Ammon's horn (tissue), 1 donor: Measurements from ENCODE around the gene LHFPL2.
"Not testable (repeated sequence)": the region's sequence is repeated elsewhere in the genome, so short reads cannot be mapped to it uniquely, and the experiment has no call there.

Experiments
- DNase-seq: peaks from one replicate; pipeline ENCODE4 v3.0.0-alpha.2; 2016; ENCODE audit warnings: low spot score

The LHFPL2 gene

GRCh38 chr5:78640662-78641474 lies 7.7 kb downstream of the LHFPL2 start:
- DNase-seq: no peak

GRCh38 chr5:78639791-78640190 lies 8.8 kb downstream of the LHFPL2 start:
- DNase-seq: no peak

DNA sequence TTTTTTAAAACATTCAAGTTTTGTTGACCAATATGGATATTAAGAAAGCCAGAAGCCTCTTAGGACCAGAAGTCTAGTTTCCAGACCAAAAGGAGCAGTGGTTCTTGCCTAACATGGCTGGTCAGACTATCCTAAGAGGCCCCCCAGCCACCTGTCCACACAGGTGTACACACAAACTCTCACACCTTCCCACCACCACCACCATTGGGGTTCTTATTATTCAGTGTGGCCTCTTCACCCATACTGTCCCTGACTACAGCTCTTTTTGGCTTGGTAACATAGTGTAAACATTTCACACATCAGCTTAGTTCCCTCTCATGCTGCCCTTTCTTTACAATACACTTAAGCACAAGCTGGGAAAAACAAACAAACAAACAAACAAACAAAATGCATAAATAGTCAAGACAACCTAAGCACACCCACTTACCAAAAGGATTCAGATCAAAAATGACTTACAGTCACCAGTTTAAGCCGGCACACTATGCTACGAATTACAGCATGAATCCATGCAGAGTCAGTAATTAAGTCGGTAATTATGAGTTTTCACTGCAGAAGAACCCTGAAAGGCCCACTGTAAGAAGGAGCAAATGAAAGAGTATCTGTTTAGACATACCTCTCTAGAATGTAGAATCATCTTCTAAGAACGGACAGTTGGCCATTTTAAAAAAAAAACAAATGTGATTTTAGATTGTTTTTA lies 9.5 kb downstream of the LHFPL2 start:
- DNase-seq: no peak

- DNase-seq: peak; percentile 59
These were observed 10.1 kb downstream of the LHFPL2 start for GRCh38 chr5:78638423-78638822.

DNA sequence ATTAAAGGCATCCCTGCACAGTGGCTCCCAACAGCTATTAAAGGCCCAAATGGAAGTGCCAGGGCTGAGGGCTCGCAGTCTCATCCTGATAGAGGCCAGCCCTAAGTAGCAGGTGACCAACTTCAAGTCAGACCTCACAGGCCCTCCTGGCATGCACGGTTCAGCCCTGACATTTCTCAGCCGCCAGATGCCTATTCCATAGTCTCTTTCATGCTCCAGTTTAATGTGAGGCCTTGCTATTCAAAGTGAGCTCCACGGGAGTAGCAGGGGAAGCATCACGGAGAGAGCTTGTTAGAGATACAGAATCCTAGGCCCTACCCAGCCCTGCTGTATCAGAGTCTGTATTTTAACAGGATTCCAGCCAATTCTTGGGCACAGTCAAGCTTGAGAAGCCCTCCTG lies 11.1 kb downstream of the LHFPL2 start:
- DNase-seq: no peak

GRCh38 chr5:78636682-78637081 lies 11.9 kb downstream of the LHFPL2 start:
- DNase-seq: no peak

- DNase-seq: no peak
These were observed 13.9 kb downstream of the LHFPL2 start for GRCh38 chr5:78634634-78635033.

DNA sequence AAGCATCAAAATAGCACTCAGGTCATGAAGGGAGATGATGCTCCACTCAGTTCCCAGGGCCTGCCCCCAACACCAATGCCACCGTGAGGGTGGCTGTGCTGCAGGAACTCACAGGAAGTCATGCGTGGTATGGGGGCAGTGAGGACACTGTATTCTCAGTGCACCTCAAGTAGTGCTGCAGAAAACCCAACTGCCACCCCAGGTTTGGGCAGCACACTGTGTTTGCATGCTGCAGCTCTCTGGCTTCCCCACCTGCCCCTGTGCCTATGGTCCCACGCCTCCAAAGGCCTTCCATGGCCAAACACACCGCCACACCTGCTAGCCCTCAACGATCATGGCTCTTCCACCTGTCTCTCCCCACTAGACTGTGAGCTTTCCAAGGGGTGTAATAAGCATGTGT lies 14.3 kb downstream of the LHFPL2 start:
- DNase-seq: no peak

GRCh38 chr5:78633700-78634099 lies 14.9 kb downstream of the LHFPL2 start:
- no peak for DNase-seq

DNA sequence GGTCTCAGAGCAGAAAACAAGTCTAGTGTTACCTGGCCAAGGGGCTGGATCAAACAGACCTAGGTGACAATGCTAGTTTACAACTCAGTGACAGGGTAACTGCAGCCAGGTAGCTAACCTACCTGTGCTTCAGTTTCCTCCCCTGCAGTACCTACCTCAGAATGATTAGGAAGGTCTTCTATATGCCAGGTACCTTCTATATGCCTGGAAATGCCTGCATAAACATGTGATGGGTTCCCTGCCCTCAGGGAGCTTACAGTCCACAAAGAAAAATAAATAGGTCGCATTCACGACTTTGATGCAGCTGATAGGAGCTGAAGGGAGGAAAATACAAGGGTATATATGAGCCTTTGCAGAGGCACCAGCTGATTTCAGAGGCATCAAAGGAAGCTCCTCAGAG lies 16.1 kb downstream of the LHFPL2 start:
- DNase-seq: no peak

GRCh38 chr5:78631931-78632330 lies 16.6 kb downstream of the LHFPL2 start:
- DNase-seq: no peak

- DNase-seq: no peak
These were observed 18.5 kb downstream of the LHFPL2 start for GRCh38 chr5:78630047-78630446.

DNA sequence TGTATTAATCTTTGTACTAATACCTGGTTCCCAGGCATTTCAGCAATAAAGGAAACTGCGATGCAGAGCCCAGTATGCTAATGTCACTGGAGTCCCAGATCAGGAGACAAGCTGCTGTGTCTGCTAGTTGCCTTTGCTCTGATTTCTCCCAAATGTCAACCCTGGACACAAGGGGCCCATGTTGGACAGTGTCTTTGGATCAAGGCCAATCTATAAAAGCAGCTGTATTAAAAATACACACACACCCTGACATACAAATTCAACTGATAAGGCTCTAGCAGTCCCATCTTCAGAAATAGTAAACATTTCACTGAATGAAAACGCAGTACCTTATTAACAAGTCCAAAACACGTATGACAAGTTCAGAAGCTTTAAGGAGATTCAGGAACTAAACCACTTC lies 18.9 kb downstream of the LHFPL2 start:
- DNase-seq: no peak

- no peak for DNase-seq
These were observed 20.1 kb downstream of the LHFPL2 start for GRCh38 chr5:78628270-78628992.

DNA sequence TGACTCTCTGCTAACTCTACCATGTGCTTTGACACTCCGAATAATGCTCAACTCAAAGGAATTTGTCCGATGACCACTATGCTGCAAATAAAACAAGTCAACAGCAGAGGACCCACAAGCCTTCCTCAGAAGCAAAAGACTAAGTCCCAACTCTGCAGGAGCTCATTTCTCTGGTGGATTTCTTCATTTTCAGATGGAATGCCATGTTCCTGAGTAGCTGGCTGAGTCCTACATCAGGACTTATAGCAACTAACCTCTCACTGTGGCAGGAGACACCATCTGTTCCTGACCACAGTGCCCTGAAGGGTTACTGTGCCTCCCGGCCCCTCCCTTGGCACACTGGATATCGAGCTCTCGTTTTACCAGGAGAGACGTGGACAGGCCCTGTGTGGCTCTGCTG lies 20.8 kb downstream of the LHFPL2 start:
- DNase-seq: no peak

DNA sequence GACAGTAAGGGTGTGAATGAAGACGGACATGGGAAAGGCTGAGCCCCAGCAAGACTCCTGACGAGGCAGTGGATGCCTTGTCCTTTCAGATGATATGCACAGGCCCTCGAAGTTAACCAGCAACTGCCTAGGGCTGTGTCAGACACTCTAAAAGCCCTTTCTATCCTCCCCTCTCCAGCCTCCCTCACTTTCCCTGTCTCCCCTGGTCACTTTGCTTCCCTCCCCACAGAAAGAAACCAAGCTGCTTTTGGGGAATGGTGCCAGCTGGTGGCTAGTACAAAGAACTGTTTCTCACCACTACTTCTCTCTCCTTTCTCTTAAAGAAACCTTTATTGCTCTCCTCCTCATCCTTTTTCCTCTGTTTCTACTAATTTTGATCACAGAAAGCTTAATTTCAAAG lies 21.4 kb downstream of the LHFPL2 start:
- peak; percentile 50 for DNase-seq

GRCh38 chr5:78626009-78626571 lies 22.5 kb downstream of the LHFPL2 start:
- DNase-seq: no peak

- DNase-seq: no peak
These were observed 23.6 kb downstream of the LHFPL2 start for GRCh38 chr5:78624992-78625391.

DNA sequence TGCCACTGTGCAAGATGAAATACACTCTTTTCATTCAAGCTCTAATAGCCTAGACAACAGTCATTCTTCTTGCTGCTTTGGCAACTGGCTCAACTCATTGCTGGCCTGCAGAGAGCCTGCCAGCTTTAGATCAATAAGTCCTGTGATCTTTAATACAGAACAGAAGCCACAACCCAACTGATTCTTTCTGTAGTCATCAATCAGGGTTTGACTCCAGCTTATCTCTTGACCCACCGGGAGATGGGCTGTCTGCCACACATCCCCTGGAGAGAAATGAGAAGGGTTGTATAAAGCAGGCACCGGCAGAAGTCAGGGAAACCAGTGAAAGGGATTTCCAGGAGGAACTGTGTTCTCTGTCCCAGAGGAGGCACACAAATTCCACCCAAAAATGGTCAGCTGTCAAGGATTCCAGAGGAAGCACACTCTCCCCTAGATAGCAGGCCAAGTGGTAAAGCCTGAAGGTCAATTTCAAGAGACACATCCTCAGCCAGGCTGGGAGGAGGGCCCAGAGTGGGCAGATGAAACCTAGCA lies 24.5 kb downstream of the LHFPL2 start:
- peak; percentile 30 for DNase-seq

- DNase-seq: no peak
These were observed 26.1 kb downstream of the LHFPL2 start for GRCh38 chr5:78622302-78622971.

DNA sequence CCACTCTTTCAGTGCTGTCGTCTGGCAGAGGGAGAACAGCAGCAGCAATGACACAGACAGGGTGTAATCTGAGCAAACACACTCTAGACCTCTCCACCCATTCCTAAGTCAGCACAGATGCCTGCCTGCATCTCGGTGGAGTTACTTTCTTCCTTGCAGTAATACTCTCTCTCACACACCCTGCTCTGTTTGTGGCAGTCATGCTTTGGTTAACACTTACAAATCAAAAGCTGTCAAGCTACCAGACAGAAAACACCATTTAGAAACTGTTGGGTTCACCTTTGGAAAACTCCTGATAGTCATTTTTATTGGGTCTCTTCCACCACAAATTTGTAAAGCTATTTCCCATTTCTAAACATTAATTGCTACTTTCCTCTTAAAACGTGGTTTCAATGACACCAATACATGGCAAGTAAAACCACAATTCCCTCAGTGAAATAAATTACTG lies 27.3 kb downstream of the LHFPL2 start:
- DNase-seq: no peak

- not testable (repeated sequence) for DNase-seq
These were observed 28.5 kb downstream of the LHFPL2 start for GRCh38 chr5:78620119-78620518.
